DOHH2 (cell line): ENCODE results near the gene SEMA3A.

ENCODE experiments used
- CTCF ChIP-seq: fragments of 200-600 bp; sonication (generic); IDR thresholded peaks from one replicate; pipeline ENCODE4 v1.5.1; 2014; ENCODE audit warnings: antibody characterized with exemption, mild to moderate bottlenecking, low read depth, low read length; ENCODE audit not compliant: poor library complexity, severe bottlenecking
- EZH2phosphoT487 ChIP-seq: fragments of 200-600 bp; sonication (generic); IDR thresholded peaks from 2 replicates; pipeline ENCODE4 v1.6.1; 2017; ENCODE audit warnings: borderline replicate concordance, mild to moderate bottlenecking, antibody characterized with exemption, low read length, moderate library complexity, mixed read lengths

DNA sequence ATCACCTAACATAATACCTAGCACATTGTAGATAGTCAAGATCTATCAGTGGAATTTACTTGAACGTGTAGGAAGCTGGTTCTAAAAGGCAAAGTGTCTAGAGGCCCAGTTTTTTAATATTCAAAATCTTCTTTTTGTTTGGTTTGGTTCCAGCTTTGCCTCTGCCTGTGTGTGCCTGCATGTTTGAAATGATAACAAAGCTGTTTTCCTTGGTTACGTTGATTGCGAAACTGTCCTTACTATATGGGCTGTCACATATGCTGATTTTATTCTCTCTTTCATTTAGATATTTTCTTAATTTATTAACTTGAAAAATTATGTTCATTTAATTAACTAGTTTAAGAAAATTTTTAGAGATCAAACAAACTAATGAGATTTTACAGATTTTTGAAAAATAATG, 237.3 kb downstream of the SEMA3A start:
- TF ChIP-seq CTCF = no peak
- TF ChIP-seq EZH2phosphoT487 = no peak
